OCI-LY7 (cell line): ENCODE results near the gene CYP3A5. TPM values are rescaled to one million over a fixed set of nuclear protein-coding genes. Genes with fewer than 3 reads are reported as not detected.

Experiments used
- BruUV-seq: library from RNA; stranded (reverse); fragments of 400-500 nt; replicated peaks from 2 replicates; lab custom pipeline; 2021; lab: Mats Ljungman, UMichigan
- CTCF ChIA-PET: fragments of 300-600 bp; sonication (Branson Sonifier 250); formaldehyde crosslinking; loops from one replicate; lab custom pipeline; 2022; ENCODE audit warnings: antibody characterized with exemption; ENCODE audit not compliant: unreplicated experiment; lab: Charles Lee
- POLR2A ChIA-PET: fragments of 300-600 bp; sonication (Branson Sonifier 250); formaldehyde crosslinking; loops from one replicate; lab custom pipeline; 2022; ENCODE audit warnings: antibody characterized with exemption; lab: Charles Lee
- DNase-seq: peaks from one replicate; pipeline ENCODE4 v3.0.0-alpha.2; 2015; ENCODE audit warnings: low spot score
- H2AFZ ChIP-seq: fragments of 200-600 bp; sonication (generic), shearing (Covaris generic); 2 replicates; pipeline ENCODE4 v1.6.1; 2014; ENCODE audit warnings: mild to moderate bottlenecking, antibody characterized with exemption, low read length, moderate library complexity
- H3K27ac ChIP-seq: fragments of 200-600 bp; sonication (generic); 2 replicates; pipeline ENCODE4 v1.5.1; 2014; ENCODE audit warnings: mixed run types, low read depth, mild to moderate bottlenecking, moderate library complexity, low read length, inconsistent platforms; ENCODE audit not compliant: poor library complexity, severe bottlenecking
- H3K36me3 ChIP-seq: fragments of 200-600 bp; sonication (generic); 2 replicates; pipeline ENCODE4 v1.6.1; 2014; ENCODE audit warnings: mild to moderate bottlenecking, antibody characterized with exemption, low read length, moderate library complexity, mixed read lengths; ENCODE audit not compliant: insufficient read depth
- H3K4me1 ChIP-seq: fragments of 200-600 bp; sonication (generic); 2 replicates; pipeline ENCODE4 v1.5.1; 2014; ENCODE audit warnings: mild to moderate bottlenecking, low read length; ENCODE audit not compliant: insufficient read depth, poor library complexity, severe bottlenecking
- H3K4me2 ChIP-seq: fragments of 200-600 bp; sonication (generic); 2 replicates; pipeline ENCODE4 v1.6.1; 2014; ENCODE audit warnings: mild to moderate bottlenecking, low read length
- H3K4me3 ChIP-seq: fragments of 200-600 bp; sonication (generic); 2 replicates; pipeline ENCODE4 v1.5.1; 2014; ENCODE audit warnings: mild to moderate bottlenecking, low read depth, low read length; ENCODE audit not compliant: poor library complexity, severe bottlenecking
- H3K79me2 ChIP-seq: fragments of 200-600 bp; sonication (generic); 2 replicates; pipeline ENCODE4 v1.6.1; 2016; ENCODE audit warnings: low read depth, mild to moderate bottlenecking, low read length, moderate library complexity, mixed read lengths; ENCODE audit not compliant: insufficient read depth
- H3K9me2 ChIP-seq: fragments of 200-600 bp; sonication (generic); 2 replicates; pipeline ENCODE4 v1.6.1; 2016; ENCODE audit warnings: mild to moderate bottlenecking, low read length, mixed read lengths; ENCODE audit not compliant: insufficient read depth
- H3K9me3 ChIP-seq: fragments of 200-600 bp; sonication (generic); 2 replicates; pipeline ENCODE4 v1.6.1; 2014; ENCODE audit warnings: mild to moderate bottlenecking, mixed run types, low read length, mixed read lengths
- H4K20me1 ChIP-seq: fragments of 200-600 bp; sonication (generic); 2 replicates; pipeline ENCODE4 v1.6.1; 2014; ENCODE audit warnings: mild to moderate bottlenecking, antibody characterized with exemption, low read length, moderate library complexity, mixed read lengths; ENCODE audit not compliant: insufficient read depth
- EZH2phosphoT487 ChIP-seq: fragments of 200-600 bp; sonication (generic); IDR thresholded peaks from 2 replicates; pipeline ENCODE4 v1.6.1; 2018; ENCODE audit warnings: low read depth, borderline replicate concordance, mild to moderate bottlenecking, mixed run types, antibody characterized with exemption, low read length, moderate library complexity, mixed read lengths
- intact Hi-C: fragments of 100-400 bp; cut with micrococcal nuclease; formaldehyde crosslinking; loops from one replicate; pipeline ENCODE4 v1.10.0; 2022; ENCODE audit not compliant: unreplicated experiment
- total RNA-seq, 2 experiments: library from RNA; depleted of rRNA in 1 of 2; stranded (reverse); fragments of >200 nt in 1 of 2; shearing (Covaris generic) in 1 of 2; gene quantifications; 2 replicates each; pipeline ENCODE4 v1.2.3, GENCODE V29; 2014 to 2022
- TF ChIP-seq, protein P1 (sequence below): fragments of 200-600 bp; sonication (generic); conservative IDR thresholded peaks from 2 replicates; pipeline ENCODE4 v1.5.1; 2014; ENCODE audit warnings: mild to moderate bottlenecking, antibody characterized with exemption, low read length, moderate library complexity, mixed read lengths

Gene CYP3A5
- total RNA-seq, 2 experiments from 2014 or later = not detected

DNA sequence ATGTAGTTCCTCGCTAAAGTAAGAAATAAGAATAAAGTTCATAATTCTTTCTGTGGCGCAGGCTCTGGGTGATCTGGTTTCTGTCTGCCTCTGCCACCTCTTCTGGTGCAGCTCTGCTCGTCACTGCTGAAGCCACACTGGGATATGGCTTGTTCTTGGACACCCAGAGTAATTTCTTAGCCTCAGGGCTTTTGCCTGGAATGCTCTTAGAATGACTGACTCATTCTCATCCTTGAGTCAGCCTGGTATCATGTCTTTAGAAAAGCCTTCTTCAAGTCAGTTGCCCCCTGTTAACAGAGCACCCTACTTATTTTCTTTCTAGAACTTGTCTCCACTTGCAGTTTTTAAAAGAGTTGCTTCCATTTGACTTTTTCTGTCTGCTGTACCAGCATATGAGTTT, 61.1 kb downstream of the CYP3A5 start:
- Histone ChIP-seq H3K4me3 (no peak overlapping the region), H3K4me1 (peaks cover 11% of the 10 kb centered on the region), H3K4me2 (no peak overlapping the region), H3K79me2 (peaks cover 10% of the 10 kb centered on the region; the same call in 1 of the 2 replicates), H3K36me3 (peaks cover 52% of the 10 kb centered on the region), H3K27ac (no peak overlapping the region), H4K20me1 (no peaks in the 10 kb centered on the region), H3K9me2 (no peaks in the 10 kb centered on the region), H2AFZ (no peak overlapping the region), H3K9me3 (no peaks in the 10 kb centered on the region)
- POLR2A ChIA-PET = no interaction called here
- intact Hi-C loops = no loop called here
- CTCF ChIA-PET = no interaction called here
- TF ChIP-seq EZH2phosphoT487 = no peak
- TF ChIP-seq, protein P1, sequence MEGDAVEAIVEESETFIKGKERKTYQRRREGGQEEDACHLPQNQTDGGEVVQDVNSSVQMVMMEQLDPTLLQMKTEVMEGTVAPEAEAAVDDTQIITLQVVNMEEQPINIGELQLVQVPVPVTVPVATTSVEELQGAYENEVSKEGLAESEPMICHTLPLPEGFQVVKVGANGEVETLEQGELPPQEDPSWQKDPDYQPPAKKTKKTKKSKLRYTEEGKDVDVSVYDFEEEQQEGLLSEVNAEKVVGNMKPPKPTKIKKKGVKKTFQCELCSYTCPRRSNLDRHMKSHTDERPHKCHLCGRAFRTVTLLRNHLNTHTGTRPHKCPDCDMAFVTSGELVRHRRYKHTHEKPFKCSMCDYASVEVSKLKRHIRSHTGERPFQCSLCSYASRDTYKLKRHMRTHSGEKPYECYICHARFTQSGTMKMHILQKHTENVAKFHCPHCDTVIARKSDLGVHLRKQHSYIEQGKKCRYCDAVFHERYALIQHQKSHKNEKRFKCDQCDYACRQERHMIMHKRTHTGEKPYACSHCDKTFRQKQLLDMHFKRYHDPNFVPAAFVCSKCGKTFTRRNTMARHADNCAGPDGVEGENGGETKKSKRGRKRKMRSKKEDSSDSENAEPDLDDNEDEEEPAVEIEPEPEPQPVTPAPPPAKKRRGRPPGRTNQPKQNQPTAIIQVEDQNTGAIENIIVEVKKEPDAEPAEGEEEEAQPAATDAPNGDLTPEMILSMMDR = no peak
- DNase-seq = no peak
- no TSS peak for BruUV-seq

DNA sequence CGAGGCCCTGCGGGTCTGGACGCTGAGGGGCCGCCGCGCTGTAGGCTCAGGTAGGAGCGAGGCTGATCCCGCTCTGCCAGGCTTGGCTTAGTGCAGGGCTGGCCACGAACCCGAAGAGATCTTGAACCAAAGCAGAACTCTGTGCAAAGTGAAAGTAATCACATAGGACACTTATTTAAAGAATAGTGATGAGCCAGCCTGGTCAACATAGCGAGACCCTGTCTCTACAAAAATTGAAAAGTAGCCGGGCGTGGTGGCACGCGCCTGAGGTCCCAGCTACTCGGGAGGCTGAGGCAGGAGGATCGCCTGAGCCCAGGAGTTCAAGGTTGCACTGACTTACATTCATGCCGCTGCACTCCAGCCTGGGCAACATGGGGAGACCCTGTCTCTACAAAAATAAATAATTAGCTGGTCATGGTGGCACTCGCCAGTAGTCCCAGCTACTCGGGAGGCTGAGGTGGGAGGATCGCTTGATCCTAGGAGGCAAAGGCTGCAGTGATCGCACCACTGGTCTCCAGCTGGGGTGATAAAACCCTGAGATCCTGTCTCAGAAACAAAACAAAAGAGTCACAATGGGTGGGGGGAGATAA, 62.5 kb downstream of the CYP3A5 start:
- no peak for DNase-seq
- intact Hi-C loops = no loop called here

More for the DNA sequence above, 62.5 kb downstream of the CYP3A5 start:
- no peaks in the 10 kb centered on the region for H4K20me1 ChIP-seq
- ChIA-PET POLR2A (interaction anchor here (0.7 kb wide), 1 partner anchor 20 kb away, joined by 3 read pairs; no protein-coding TSS in a partner anchor), CTCF (no interaction called here)
- H3K4me3 ChIP-seq = peak overlapping the region; percentile 100
- BruUV-seq = TSS peak; percentile 64
- H3K9me2 ChIP-seq = no peaks in the 10 kb centered on the region
- no peaks in the 10 kb centered on the region for H3K9me3 ChIP-seq
- H3K27ac ChIP-seq = peak overlapping the region; percentile 11
- peak overlapping the region; percentile 100 for H2AFZ ChIP-seq
- H3K4me1 ChIP-seq = peaks cover 11% of the 10 kb centered on the region
- peaks cover 37% of the 10 kb centered on the region; the same call in 1 of the 2 replicates for H3K36me3 ChIP-seq
- H3K79me2 ChIP-seq = peaks cover 10% of the 10 kb centered on the region; the same call in 1 of the 2 replicates
- no peak for TF ChIP-seq EZH2phosphoT487
- TF ChIP-seq, protein P1 = no peak
- peak overlapping the region; percentile 92 for H3K4me2 ChIP-seq
